Mucosa of descending colon (tissue), 3 donors: ENCODE results near the gene SPTB. TPM values are rescaled to one million over a fixed set of nuclear protein-coding genes. Genes with fewer than 3 reads are reported as not detected.

Source experiments
- ATAC-seq: fragments of 200-7000 bp; cut with Tn5 transposase; one replicate; pipeline ENCODE4 v1.9.1; 2020; ENCODE audit warnings: mild to moderate bottlenecking, moderate library complexity
- DNase-seq, 3 donors: peaks; one replicate each; pipeline ENCODE4 v3.0.0-alpha.2; 2020
- H3K36me3 ChIP-seq: fragments of 200-600 bp; one replicate; pipeline ENCODE4 v1.8.0; 2021; ENCODE audit warnings: low read depth, mild to moderate bottlenecking
- H3K4me1 ChIP-seq: fragments of 200-600 bp; one replicate; pipeline ENCODE4 v1.8.0; 2021; ENCODE audit warnings: low read depth, mild to moderate bottlenecking
- H3K4me3 ChIP-seq: fragments of 200-600 bp; one replicate; pipeline ENCODE4 v1.8.0; 2021; ENCODE audit warnings: mild to moderate bottlenecking
- H3K9me3 ChIP-seq: fragments of 200-600 bp; one replicate; pipeline ENCODE4 v1.8.0; 2021; ENCODE audit warnings: mild to moderate bottlenecking
- CTCF ChIP-seq: fragments of 200-600 bp; IDR thresholded peaks from one replicate; pipeline ENCODE4 v1.8.0; 2022; ENCODE audit warnings: antibody characterized with exemption, mild to moderate bottlenecking
- intact Hi-C, 2 donors: fragments of 100-400 bp; cut with DNase I in 1 of 2; cut with micrococcal nuclease in 1 of 2; formaldehyde crosslinking; loops; one replicate each; pipeline versions ENCODE4 v1.11.0 to v1.11.1; 2022; cut with DNase I, micrococcal nuclease
- total RNA-seq, 3 donors: library from RNA; stranded (reverse); fragmentation: NEBNext Ultra II Directional in 2 of 3; extraction: Animal tissue kit (Norgen Biotek cat#: 25700) in 2 of 3; gene quantifications; one replicate each; pipeline versions ENCODE4 v1.2.1 to v1.2.4, GENCODE V29; 2021 to 2023
- donor health status: DM: no; HTN: no; CAD: no; lungs with moderate emphysema.
- donor health status: DM: no; HTN: no; CAD: no.
- donor health status: DM: no; HTN: yes; CAD: no.

SPTB gene
- total RNA-seq, 3 donors from 2014 or later = 0.35 to 1.4 (median 0.51) TPM

GRCh38 chr14:64865109-64865508 is 14.6 kb downstream of the SPTB start:
- intact Hi-C loops = no loop called here
- DNase-seq = no peak
- Histone ChIP-seq H3K9me3 (no peaks in the 10 kb centered on the region), H3K36me3 (no peaks in the 10 kb centered on the region), H3K4me1 (no peaks in the 10 kb centered on the region), H3K4me3 (no peak overlapping the region)
- no peak for ATAC-seq
- TF ChIP-seq CTCF = no peak

- intact Hi-C loops = no loop called here
- DNase-seq (no peak), ATAC-seq (no peak)
- Histone ChIP-seq H3K4me1 (no peaks in the 10 kb centered on the region), H3K36me3 (no peaks in the 10 kb centered on the region), H3K4me3 (no peak overlapping the region), H3K9me3 (no peaks in the 10 kb centered on the region)
- TF ChIP-seq CTCF = no peak
These were observed 15.4 kb downstream of the SPTB start for GRCh38 chr14:64864258-64864657.

GRCh38 chr14:64861916-64862315 is 17.8 kb downstream of the SPTB start:
- no peaks in the 10 kb centered on the region for H3K9me3 ChIP-seq
- intact Hi-C loops = no loop called here
- ATAC-seq (no peak), DNase-seq (no peak)
- no peaks in the 10 kb centered on the region for H3K4me1 ChIP-seq
- TF ChIP-seq CTCF = no peak
- no peak overlapping the region for H3K4me3 ChIP-seq
- H3K36me3 ChIP-seq = no peaks in the 10 kb centered on the region

GRCh38 chr14:64860039-64860438 is 19.7 kb downstream of the SPTB start:
- no peak for DNase-seq
- no peak overlapping the region for H3K4me3 ChIP-seq
- TF ChIP-seq CTCF = no peak
- H3K4me1 ChIP-seq = no peaks in the 10 kb centered on the region
- H3K9me3 ChIP-seq = no peaks in the 10 kb centered on the region
- ATAC-seq = no peak
- intact Hi-C loops = no loop called here
- no peaks in the 10 kb centered on the region for H3K36me3 ChIP-seq

- ATAC-seq (no peak), DNase-seq (no peak)
- Histone ChIP-seq H3K4me3 (no peak overlapping the region), H3K36me3 (no peaks in the 10 kb centered on the region), H3K4me1 (no peaks in the 10 kb centered on the region), H3K9me3 (no peaks in the 10 kb centered on the region)
- intact Hi-C loops = no loop called here
- no peak for TF ChIP-seq CTCF
These were observed 21.5 kb downstream of the SPTB start for GRCh38 chr14:64857979-64858744.
